Measurements from ENCODE around the gene TLX1. TPM values are rescaled to one million over a fixed set of nuclear protein-coding genes. Genes with fewer than 3 reads are reported as not detected.
"Not testable (repeated sequence)": the region's sequence is repeated elsewhere in the genome, so short reads cannot be mapped to it uniquely, and the experiment has no call there.

The TLX1 gene
- total RNA-seq, 2 experiments from 2014 or later = not detected

DNA sequence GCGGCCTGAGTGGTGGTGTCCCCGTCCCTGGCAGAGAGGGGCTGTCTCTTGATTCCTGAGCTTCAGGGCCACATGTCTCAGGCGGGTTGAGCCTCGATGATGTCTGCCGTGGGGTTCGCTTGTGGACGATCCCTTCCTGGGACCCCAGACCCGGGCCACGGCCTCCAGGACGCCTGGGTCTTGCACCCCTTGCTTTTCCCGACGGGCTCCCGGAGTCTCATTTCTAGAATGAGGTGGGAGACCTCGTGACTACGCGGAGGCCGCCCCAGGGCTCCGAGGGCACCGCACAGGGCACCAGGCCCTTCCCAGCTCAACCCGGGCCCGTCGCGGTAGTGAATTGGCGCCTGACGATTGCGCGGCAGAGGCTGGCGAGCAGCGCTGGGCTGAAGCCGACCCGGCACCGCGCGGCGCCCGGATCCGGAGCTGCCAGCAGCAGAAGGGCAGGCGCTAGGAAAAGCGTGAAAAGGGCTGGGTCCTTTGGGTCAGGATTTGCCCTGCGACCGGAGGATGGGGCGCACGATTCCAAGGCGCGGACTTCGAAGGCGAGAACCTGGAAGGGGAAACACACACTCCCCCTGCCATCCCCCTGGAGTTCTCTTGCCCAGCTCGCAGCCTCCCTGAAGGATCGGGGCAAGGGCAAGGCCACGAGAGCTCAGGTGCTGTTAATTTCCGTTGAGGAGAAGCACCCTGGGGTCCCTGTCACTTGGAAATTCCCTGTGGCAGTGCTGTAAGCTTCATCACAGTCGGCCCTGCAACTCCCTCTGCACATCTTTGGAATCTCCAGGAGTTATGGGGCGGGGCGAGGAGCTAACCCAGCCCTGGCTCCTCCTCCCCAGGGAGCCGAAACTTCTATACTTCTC, 15.5 kb downstream of the TLX1 start:
- peaks cover 96% of the 10 kb centered on the region for H3K27me3 Mint-ChIP-seq
- ChIA-PET POLR2A (no interaction called here), CTCF (interaction anchor here (1.4 kb wide), 1 partner anchor 51 kb away, joined by 4 read pairs; no protein-coding TSS in a partner anchor)
- no peak overlapping the region for H3K27ac Mint-ChIP-seq
- Histone ChIP-seq H3K36me3 (ENCODE audit: insufficient read depth, low read length) (no peaks in the 10 kb centered on the region), H3K27ac (ENCODE audit: low read depth in 1 of 2, low read length in 2 of 2) (no peak overlapping the region), H3K4me3 (ENCODE audit: low read length) (no peak overlapping the region), H3K4me1 (ENCODE audit: insufficient read depth, low read length) (peaks cover 25% of the 10 kb centered on the region), H3K9me3 (ENCODE audit: control insufficient read depth in 1 of 2, insufficient read depth in 1 of 2, low read length in 2 of 2) (peaks cover 0 to 23% of the 10 kb centered on the region in 2 experiments), H3K27me3 (ENCODE audit: control insufficient read depth in 1 of 2, insufficient read depth in 2 of 2, low read length in 2 of 2) (peaks cover 80 to 83% of the 10 kb centered on the region in 2 experiments)
- no peak overlapping the region for H3K4me3 Mint-ChIP-seq
- peak; percentile 45 for ATAC-seq (ENCODE audit: poor library complexity)
- intact Hi-C loops (cut with DNase I, micrococcal nuclease) = no loop called here
- no peak for DNase-seq
- peaks cover 8% of the 10 kb centered on the region for H3K4me1 Mint-ChIP-seq (ENCODE audit: low read depth)
- TF ChIP-seq CTCF (IDR thresholded peaks at IDR 0.05) = no peak
- H3K9me3 Mint-ChIP-seq = peaks cover 2% of the 10 kb centered on the region
- no peaks in the 10 kb centered on the region for H3K36me3 Mint-ChIP-seq (ENCODE audit: low read depth)

DNA sequence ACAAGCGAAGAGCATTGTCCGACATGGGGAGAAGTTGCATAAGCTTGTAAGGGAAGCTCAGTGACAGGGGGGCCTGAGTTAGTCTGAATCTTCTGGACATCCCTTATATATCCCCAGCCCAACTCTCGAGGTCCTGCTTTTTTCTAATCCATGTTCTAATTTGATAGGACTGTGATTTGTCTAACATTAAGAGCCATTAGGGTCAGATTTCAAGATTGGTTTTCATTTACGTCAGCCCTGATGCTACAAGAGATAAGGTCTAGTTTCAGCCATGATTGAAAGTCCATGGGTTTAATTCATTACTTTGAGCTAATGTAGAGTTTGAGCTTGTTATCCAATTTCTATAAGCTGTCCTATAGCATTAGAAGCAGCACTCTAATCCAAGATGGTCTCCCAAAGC, 20.3 kb downstream of the TLX1 start:
- Histone ChIP-seq H3K27ac (ENCODE audit: low read depth in 1 of 2, low read length in 2 of 2) (no peak overlapping the region), H3K4me1 (ENCODE audit: insufficient read depth, low read length) (peaks cover 7% of the 10 kb centered on the region), H3K9me3 (ENCODE audit: control insufficient read depth in 1 of 2, insufficient read depth in 1 of 2, low read length in 2 of 2) (peaks cover 0 to 7% of the 10 kb centered on the region in 2 experiments), H3K36me3 (ENCODE audit: insufficient read depth, low read length) (no peaks in the 10 kb centered on the region), H3K4me3 (ENCODE audit: low read length) (no peak overlapping the region), H3K27me3 (ENCODE audit: control insufficient read depth in 1 of 2, insufficient read depth in 2 of 2, low read length in 2 of 2) (peaks cover 40 to 66% of the 10 kb centered on the region in 2 experiments)
- no peak for TF ChIP-seq CTCF (IDR thresholded peaks at IDR 0.05)
- ATAC-seq (ENCODE audit: poor library complexity) (no peak), DNase-seq (no peak)
- Mint-ChIP-seq H3K36me3 (ENCODE audit: low read depth) (no peaks in the 10 kb centered on the region), H3K4me3 (no peak overlapping the region), H3K27me3 (peaks cover 85% of the 10 kb centered on the region), H3K27ac (no peak overlapping the region), H3K4me1 (ENCODE audit: low read depth) (peaks cover 3% of the 10 kb centered on the region), H3K9me3 (peaks cover 2% of the 10 kb centered on the region)
- CTCF ChIA-PET = interaction anchor here (2.4 kb wide), 1 partner anchor 9 kb away, joined by 6 read pairs; no protein-coding TSS in a partner anchor
- POLR2A ChIA-PET = no interaction called here
- intact Hi-C loops (cut with DNase I, micrococcal nuclease) = no loop called here

DNA sequence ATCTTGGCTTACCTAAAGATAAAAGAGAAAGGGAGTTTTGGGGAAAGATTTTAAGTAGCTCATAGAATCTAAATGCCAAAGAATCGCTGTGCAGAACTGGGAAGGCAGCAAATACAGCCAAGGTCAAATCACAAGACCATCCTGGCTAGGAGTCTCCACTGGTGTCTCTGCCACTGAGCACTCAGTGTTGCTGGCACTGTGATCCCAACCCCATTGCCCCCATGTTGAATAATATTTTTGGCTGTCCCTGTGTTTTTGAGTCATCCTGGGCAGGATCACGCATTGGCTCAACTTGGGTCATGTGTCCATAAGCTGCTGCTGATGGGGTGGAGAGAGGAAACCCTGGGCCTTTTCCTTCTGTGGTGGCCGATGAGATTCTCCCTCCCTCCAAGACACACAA, 21.2 kb downstream of the TLX1 start:
- TF ChIP-seq CTCF (IDR thresholded peaks at IDR 0.05) = no peak
- Histone ChIP-seq H3K9me3 (ENCODE audit: control insufficient read depth in 1 of 2, insufficient read depth in 1 of 2, low read length in 2 of 2) (no peaks in the 10 kb centered on the region), H3K27me3 (ENCODE audit: control insufficient read depth in 1 of 2, insufficient read depth in 2 of 2, low read length in 2 of 2) (peaks cover 32 to 57% of the 10 kb centered on the region in 2 experiments), H3K27ac (ENCODE audit: low read depth in 1 of 2, low read length in 2 of 2) (no peak overlapping the region), H3K4me1 (ENCODE audit: insufficient read depth, low read length) (no peaks in the 10 kb centered on the region), H3K36me3 (ENCODE audit: insufficient read depth, low read length) (no peaks in the 10 kb centered on the region), H3K4me3 (ENCODE audit: low read length) (no peak overlapping the region)
- no peak for DNase-seq
- Mint-ChIP-seq H3K27me3 (peaks cover 82% of the 10 kb centered on the region), H3K9me3 (peaks cover 2% of the 10 kb centered on the region), H3K36me3 (ENCODE audit: low read depth) (no peaks in the 10 kb centered on the region), H3K27ac (no peak overlapping the region), H3K4me1 (ENCODE audit: low read depth) (no peaks in the 10 kb centered on the region), H3K4me3 (no peak overlapping the region)
- ChIA-PET POLR2A (no interaction called here), CTCF (interaction anchor here (2.4 kb wide), 1 partner anchor 10 kb away, joined by 6 read pairs; no protein-coding TSS in a partner anchor)
- intact Hi-C loops (cut with DNase I, micrococcal nuclease) = no loop called here
- ATAC-seq (ENCODE audit: poor library complexity) = no peak

GRCh38 chr10:101154506-101154905, 23.4 kb downstream of the TLX1 start:
- H3K4me3 Mint-ChIP-seq; H3K4me1 ChIP-seq (ENCODE audit: insufficient read depth, low read length); H3K4me3 ChIP-seq (ENCODE audit: low read length); ATAC-seq (ENCODE audit: poor library complexity); H3K27ac Mint-ChIP-seq; H3K4me1 Mint-ChIP-seq (ENCODE audit: low read depth); H3K27ac ChIP-seq (ENCODE audit: low read depth in 1 of 2, low read length in 2 of 2); H3K36me3 Mint-ChIP-seq (ENCODE audit: low read depth); POLR2A ChIA-PET; H3K9me3 ChIP-seq (ENCODE audit: control insufficient read depth in 1 of 2, insufficient read depth in 1 of 2, low read length in 2 of 2); intact Hi-C loops (cut with DNase I, micrococcal nuclease); H3K9me3 Mint-ChIP-seq; DNase-seq; H3K36me3 ChIP-seq (ENCODE audit: insufficient read depth, low read length): not testable (repeated sequence)
- H3K27me3 Mint-ChIP-seq = peaks cover 83% of the 10 kb centered on the region
- CTCF ChIA-PET = interaction anchor here (1.6 kb wide), 1 partner anchor 12 kb away, joined by 6 read pairs; no protein-coding TSS in a partner anchor
- peaks cover 18 to 40% of the 10 kb centered on the region in 2 experiments for H3K27me3 ChIP-seq (ENCODE audit: control insufficient read depth in 1 of 2, insufficient read depth in 2 of 2, low read length in 2 of 2)

Measured in CD4-positive, alpha-beta T cell (primary cell).